Activated naive CD8-positive, alpha-beta T cell treated with anti-CD3 and anti-CD28 coated beads, Interleukin-2, amount 50 U/mL, for 16 hours (primary cell): Measurements from ENCODE around the gene ROBO1.
"Not testable (repeated sequence)": the region's sequence is repeated elsewhere in the genome, so short reads cannot be mapped to it uniquely, and the experiment has no call there.

Experiments
- DNase-seq: peaks from one replicate; pipeline ENCODE4 v3.0.0-alpha.2; 2020; ENCODE audit warnings: low read depth, low spot score

ROBO1 gene

GRCh38 chr3:78812166-78812565, 955.6 kb downstream of the ROBO1 start:
- no peak for DNase-seq

GRCh38 chr3:78809966-78810365, 957.8 kb downstream of the ROBO1 start:
- DNase-seq, result no peak

GRCh38 chr3:78804251-78805037, 963.4 kb downstream of the ROBO1 start:
- no peak for DNase-seq

GRCh38 chr3:78802562-78802930, 965.3 kb downstream of the ROBO1 start:
- DNase-seq, result no peak

GRCh38 chr3:78801926-78802561, 965.8 kb downstream of the ROBO1 start:
- DNase-seq, result no peak

- no peak for DNase-seq
Observed at GRCh38 chr3:78799681-78800080, 968.1 kb downstream of the ROBO1 start.

- no peak for DNase-seq
Observed at GRCh38 chr3:78798266-78798832, 969.4 kb downstream of the ROBO1 start.

GRCh38 chr3:78794431-78794830, 973.4 kb downstream of the ROBO1 start:
- no peak for DNase-seq

GRCh38 chr3:78792733-78793132, 975.1 kb downstream of the ROBO1 start:
- DNase-seq, result no peak

- no peak for DNase-seq
Observed at GRCh38 chr3:78792212-78792611, 975.6 kb downstream of the ROBO1 start.

GRCh38 chr3:78791753-78792152, 976.0 kb downstream of the ROBO1 start:
- no peak for DNase-seq

- DNase-seq, result no peak
Observed at GRCh38 chr3:78788839-78789238, 979.0 kb downstream of the ROBO1 start.

GRCh38 chr3:78785004-78785403, 982.8 kb downstream of the ROBO1 start:
- DNase-seq, result no peak

GRCh38 chr3:78781351-78781750, 986.4 kb downstream of the ROBO1 start:
- no peak for DNase-seq

GRCh38 chr3:78765671-78766485, 1001.9 kb downstream of the ROBO1 start:
- DNase-seq, result no peak

- no peak for DNase-seq
Observed at GRCh38 chr3:78764634-78765033, 1003.2 kb downstream of the ROBO1 start.

GRCh38 chr3:78762121-78762520, 1005.7 kb downstream of the ROBO1 start:
- no peak for DNase-seq

GRCh38 chr3:78761126-78761525, 1006.7 kb downstream of the ROBO1 start:
- no peak for DNase-seq

GRCh38 chr3:78757731-78758130, 1010.1 kb downstream of the ROBO1 start:
- DNase-seq, result no peak

GRCh38 chr3:78754066-78754743, 1013.6 kb downstream of the ROBO1 start:
- DNase-seq, result no peak

GRCh38 chr3:78751266-78751665, 1016.5 kb downstream of the ROBO1 start:
- no peak for DNase-seq

- DNase-seq, result not testable (repeated sequence)
Observed at GRCh38 chr3:78750291-78750690, 1017.5 kb downstream of the ROBO1 start.
